OCI-LY1 (cell line): Measurements from ENCODE around the gene CBFA2T3.

ENCODE experiments used
- H2AFZ ChIP-seq: fragments of 200-600 bp; sonication (generic), shearing (Covaris generic); 2 replicates; pipeline ENCODE4 v1.6.0; 2014; ENCODE audit warnings: antibody characterized with exemption, mild to moderate bottlenecking, low read length
- H3F3A ChIP-seq: fragments of 200-600 bp; sonication (generic), shearing (Covaris generic); 2 replicates; pipeline ENCODE4 v1.6.0; 2014; ENCODE audit warnings: mild to moderate bottlenecking, antibody characterized with exemption, low read length, moderate library complexity; ENCODE audit not compliant: insufficient read depth
- H3K27ac ChIP-seq: fragments of 200-600 bp; sonication (generic); 2 replicates; pipeline ENCODE4 v1.5.1; 2014; ENCODE audit warnings: low read length, mixed run types, mild to moderate bottlenecking, low read depth; ENCODE audit not compliant: poor library complexity, severe bottlenecking
- H3K27me3 ChIP-seq: fragments of 200-600 bp; sonication (generic); 2 replicates; pipeline ENCODE4 v1.6.0; 2014; ENCODE audit warnings: antibody characterized with exemption, mild to moderate bottlenecking, low read length, moderate library complexity; ENCODE audit not compliant: insufficient read depth
- H3K36me3 ChIP-seq: fragments of 200-600 bp; sonication (generic); 2 replicates; pipeline ENCODE4 v1.6.1; 2014; ENCODE audit warnings: mild to moderate bottlenecking, antibody characterized with exemption, low read length, moderate library complexity, mixed read lengths; ENCODE audit not compliant: insufficient read depth
- H3K4me1 ChIP-seq: fragments of 200-600 bp; sonication (generic); 2 replicates; pipeline ENCODE4 v1.5.1; 2014; ENCODE audit warnings: mild to moderate bottlenecking, low read length, moderate library complexity; ENCODE audit not compliant: insufficient read depth, severe bottlenecking
- H3K4me2 ChIP-seq: fragments of 200-600 bp; sonication (generic), shearing (Covaris generic); 2 replicates; pipeline ENCODE4 v1.6.1; 2014; ENCODE audit warnings: low read length
- H3K4me3 ChIP-seq: fragments of 200-600 bp; sonication (generic); 2 replicates; pipeline ENCODE4 v1.5.1; 2014; ENCODE audit warnings: low read length, low read depth, mild to moderate bottlenecking, mixed read lengths; ENCODE audit not compliant: poor library complexity, severe bottlenecking
- H3K79me2 ChIP-seq: fragments of 200-600 bp; shearing (Covaris generic); 2 replicates; pipeline ENCODE4 v1.6.1; 2016; ENCODE audit warnings: mixed run types, low read length, mixed read lengths; ENCODE audit not compliant: insufficient read depth
- H3K9ac ChIP-seq: fragments of 200-600 bp; sonication (generic), shearing (Covaris generic); 2 replicates; pipeline ENCODE4 v1.6.1; 2014; ENCODE audit warnings: mild to moderate bottlenecking, low read length, mixed read lengths
- H3K9me2 ChIP-seq: fragments of 200-600 bp; sonication (generic), shearing (Covaris generic); 2 replicates; pipeline ENCODE4 v1.6.1; 2014; ENCODE audit warnings: low read depth, mild to moderate bottlenecking, low read length, mixed read lengths
- H3K9me3 ChIP-seq: fragments of 200-600 bp; shearing (Covaris generic); 2 replicates; pipeline ENCODE4 v1.6.1; 2014; ENCODE audit warnings: low read length, mixed read lengths
- H4K20me1 ChIP-seq: fragments of 200-600 bp; sonication (generic), shearing (Covaris generic); 2 replicates; pipeline ENCODE4 v1.6.0; 2016; ENCODE audit warnings: mild to moderate bottlenecking, low read length; ENCODE audit not compliant: insufficient read depth
- EZH2 ChIP-seq: fragments of 200-600 bp; sonication (generic), shearing (Covaris generic); IDR thresholded peaks from 2 replicates; pipeline ENCODE4 v1.8.0; 2017; ENCODE audit warnings: borderline replicate concordance, mixed run types, mild to moderate bottlenecking, antibody characterized with exemption, low read length, moderate library complexity, mixed read lengths
- TF ChIP-seq, protein P1 (sequence below): fragments of 200-600 bp; sonication (generic), shearing (Covaris generic); IDR thresholded peaks from 2 replicates; pipeline ENCODE4 v1.5.1; 2017; ENCODE audit warnings: mild to moderate bottlenecking, antibody characterized with exemption, low read length, moderate library complexity, mixed read lengths

The CBFA2T3 gene

GRCh38 chr16:88864099-88864498 is 112.9 kb downstream of the CBFA2T3 start:
- Histone ChIP-seq H2AFZ (no peak overlapping the region), H4K20me1 (no peaks in the 10 kb centered on the region), H3K9me2 (no peaks in the 10 kb centered on the region), H3K27me3 (peaks cover 4% of the 10 kb centered on the region; the same call in 1 of the 2 replicates), H3K9me3 (no peaks in the 10 kb centered on the region), H3K9ac (no peak overlapping the region), H3F3A (no peaks in the 10 kb centered on the region), H3K4me2 (no peak overlapping the region), H3K79me2 (no peaks in the 10 kb centered on the region), H3K36me3 (peaks cover 25% of the 10 kb centered on the region), H3K27ac (no peak overlapping the region), H3K4me1 (peaks cover 11% of the 10 kb centered on the region), H3K4me3 (no peak overlapping the region)
- TF ChIP-seq, protein P1, sequence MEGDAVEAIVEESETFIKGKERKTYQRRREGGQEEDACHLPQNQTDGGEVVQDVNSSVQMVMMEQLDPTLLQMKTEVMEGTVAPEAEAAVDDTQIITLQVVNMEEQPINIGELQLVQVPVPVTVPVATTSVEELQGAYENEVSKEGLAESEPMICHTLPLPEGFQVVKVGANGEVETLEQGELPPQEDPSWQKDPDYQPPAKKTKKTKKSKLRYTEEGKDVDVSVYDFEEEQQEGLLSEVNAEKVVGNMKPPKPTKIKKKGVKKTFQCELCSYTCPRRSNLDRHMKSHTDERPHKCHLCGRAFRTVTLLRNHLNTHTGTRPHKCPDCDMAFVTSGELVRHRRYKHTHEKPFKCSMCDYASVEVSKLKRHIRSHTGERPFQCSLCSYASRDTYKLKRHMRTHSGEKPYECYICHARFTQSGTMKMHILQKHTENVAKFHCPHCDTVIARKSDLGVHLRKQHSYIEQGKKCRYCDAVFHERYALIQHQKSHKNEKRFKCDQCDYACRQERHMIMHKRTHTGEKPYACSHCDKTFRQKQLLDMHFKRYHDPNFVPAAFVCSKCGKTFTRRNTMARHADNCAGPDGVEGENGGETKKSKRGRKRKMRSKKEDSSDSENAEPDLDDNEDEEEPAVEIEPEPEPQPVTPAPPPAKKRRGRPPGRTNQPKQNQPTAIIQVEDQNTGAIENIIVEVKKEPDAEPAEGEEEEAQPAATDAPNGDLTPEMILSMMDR: no peak
- TF ChIP-seq EZH2: no peak

DNA sequence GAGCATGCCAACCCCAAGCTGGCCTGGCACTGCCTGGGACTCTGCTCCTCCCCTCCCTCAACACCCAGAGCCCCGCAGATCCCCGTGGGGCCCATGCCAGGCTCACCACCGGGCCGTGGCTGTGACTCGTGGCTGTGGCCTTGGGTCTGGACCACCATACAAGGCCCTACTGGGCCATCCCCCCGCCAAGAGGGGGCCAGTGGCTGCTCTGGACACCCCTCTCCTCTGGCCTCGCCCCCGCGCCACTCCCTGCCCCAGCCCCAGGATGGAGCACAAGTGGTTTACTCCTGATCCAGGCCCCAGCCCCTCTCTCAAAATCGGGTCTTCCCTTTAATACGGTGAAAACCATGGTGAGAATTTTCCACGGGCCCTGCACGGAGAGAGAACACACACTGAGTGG is 113.6 kb downstream of the CBFA2T3 start:
- Histone ChIP-seq H3K27ac (no peak overlapping the region), H3K79me2 (no peaks in the 10 kb centered on the region), H3K9ac (no peak overlapping the region), H3F3A (no peaks in the 10 kb centered on the region), H3K36me3 (peaks cover 31% of the 10 kb centered on the region), H4K20me1 (no peaks in the 10 kb centered on the region), H2AFZ (no peak overlapping the region), H3K4me1 (peaks cover 17% of the 10 kb centered on the region), H3K27me3 (peaks cover 4% of the 10 kb centered on the region; the same call in 1 of the 2 replicates), H3K9me2 (no peaks in the 10 kb centered on the region), H3K9me3 (no peaks in the 10 kb centered on the region), H3K4me3 (no peak overlapping the region), H3K4me2 (no peak overlapping the region)
- TF ChIP-seq EZH2: no peak
- TF ChIP-seq, protein P1: no peak

- no peaks in the 10 kb centered on the region for H4K20me1 ChIP-seq
- no peak overlapping the region for H3K4me3 ChIP-seq
- H3K36me3 ChIP-seq: peaks cover 31% of the 10 kb centered on the region
- H3K9me3 ChIP-seq: no peaks in the 10 kb centered on the region
- peaks cover 21% of the 10 kb centered on the region for H3K4me1 ChIP-seq
- H3K9ac ChIP-seq: no peak overlapping the region
- H3K27ac ChIP-seq: no peak overlapping the region
- no peaks in the 10 kb centered on the region for H3K79me2 ChIP-seq
- H3K9me2 ChIP-seq: no peaks in the 10 kb centered on the region
- no peaks in the 10 kb centered on the region for H3F3A ChIP-seq
- no peak overlapping the region for H2AFZ ChIP-seq
- TF ChIP-seq, protein P1: no peak
- no peak for TF ChIP-seq EZH2
- peaks cover 4% of the 10 kb centered on the region; the same call in 1 of the 2 replicates for H3K27me3 ChIP-seq
- no peak overlapping the region for H3K4me2 ChIP-seq
Measured at GRCh38 chr16:88862968-88863367, 114.0 kb downstream of the CBFA2T3 start.
